ENCODE data around the gene BTAF1.
A peak's percentile ranks its signal among the peaks of the same experiment; 100 is the strongest.

The BTAF1 gene

DNA sequence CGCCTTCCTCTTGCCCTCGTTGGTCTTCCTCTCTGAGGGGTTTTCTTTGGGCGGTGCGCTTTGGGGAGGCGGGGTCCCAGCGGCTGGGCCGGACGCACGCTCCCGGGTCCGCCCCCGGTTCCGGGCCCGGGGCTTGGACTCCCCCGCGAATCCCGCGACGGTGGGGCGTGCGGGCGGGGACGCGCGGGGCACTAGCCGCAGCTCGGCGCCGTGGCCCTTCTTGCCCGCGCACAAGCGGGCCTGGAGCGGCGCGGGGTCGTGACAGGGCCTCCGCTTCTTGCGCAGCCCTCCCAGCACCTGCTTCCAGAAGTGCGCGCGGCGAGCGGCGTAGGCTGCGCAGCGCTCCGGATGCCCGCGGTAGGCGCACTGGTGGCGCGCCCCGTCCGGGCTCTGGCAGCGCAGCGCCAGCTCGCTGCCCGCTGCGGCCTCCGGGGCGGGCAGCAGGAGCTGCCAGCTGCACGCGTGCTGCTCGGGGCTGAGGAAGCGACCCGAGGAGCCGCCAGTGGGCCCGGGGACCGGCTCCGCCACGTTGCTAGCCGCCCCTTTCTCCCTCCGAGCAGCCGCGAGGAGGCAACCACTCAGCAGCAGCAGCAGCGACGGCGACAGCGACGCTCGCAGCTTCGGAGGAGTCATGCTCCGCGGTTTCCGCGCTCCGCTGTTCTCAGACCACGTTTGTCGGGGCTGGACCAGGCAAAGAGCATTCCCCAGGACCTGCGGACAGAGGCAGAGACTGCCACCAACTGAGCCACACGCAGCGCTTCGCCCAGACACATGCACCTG lies 15.0 kb upstream of the BTAF1 start:
- peak; percentile 95 for DNase-seq

DNA sequence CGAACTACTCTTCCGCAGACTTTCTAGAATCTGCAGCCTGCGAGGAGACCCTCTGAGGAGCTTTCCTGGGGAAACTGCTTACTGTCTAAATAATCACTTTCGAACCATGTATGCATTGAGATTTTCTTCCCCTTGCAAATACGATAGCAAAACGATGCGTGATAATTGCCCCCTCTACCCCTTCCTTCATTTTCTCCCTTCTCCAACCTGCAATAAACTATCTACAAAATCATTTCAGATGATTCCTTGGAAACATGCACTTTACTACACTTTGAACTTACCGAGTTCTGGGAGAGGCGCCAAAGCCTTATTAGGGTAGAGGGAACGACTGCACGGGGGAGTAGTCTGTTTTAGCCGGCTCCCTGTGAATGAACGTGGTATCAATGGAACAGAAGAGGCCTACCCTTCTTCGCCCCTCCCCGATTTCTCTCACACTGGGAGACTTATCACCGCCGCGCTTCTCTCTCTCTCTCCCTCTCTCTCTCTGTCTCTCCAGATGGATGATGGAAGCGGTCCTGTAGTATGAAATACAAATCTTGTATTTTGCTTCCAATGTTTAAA lies 14.4 kb upstream of the BTAF1 start, which contains the start of gene FGFBP3:
Gene FGFBP3, minus strand, starts transcription at position 370 of the 561 bp plus-strand sequence. CDS start 517 bp downstream, outside the sequence.
- DNase-seq: peak; percentile 91

DNA sequence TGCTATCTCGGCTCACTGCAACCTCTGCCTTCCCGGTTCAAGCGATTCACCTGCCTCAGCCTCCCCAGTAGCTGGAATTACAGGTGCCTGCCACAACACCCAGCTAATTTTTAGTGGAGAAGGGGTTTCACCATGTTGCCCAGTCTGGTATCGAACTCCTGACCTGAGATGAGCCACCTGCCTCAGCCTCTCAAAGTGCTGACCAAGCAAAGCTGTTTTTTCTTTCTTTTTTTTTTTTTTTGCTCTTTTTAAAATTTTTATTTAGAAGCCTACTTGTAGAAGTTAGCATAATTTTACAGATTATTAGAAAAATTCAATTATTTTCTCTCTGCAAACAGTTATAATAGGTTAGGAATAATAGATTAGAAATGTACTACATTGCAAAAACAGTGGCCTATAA lies 13.1 kb upstream of the BTAF1 start:
- no peak for DNase-seq

DNA sequence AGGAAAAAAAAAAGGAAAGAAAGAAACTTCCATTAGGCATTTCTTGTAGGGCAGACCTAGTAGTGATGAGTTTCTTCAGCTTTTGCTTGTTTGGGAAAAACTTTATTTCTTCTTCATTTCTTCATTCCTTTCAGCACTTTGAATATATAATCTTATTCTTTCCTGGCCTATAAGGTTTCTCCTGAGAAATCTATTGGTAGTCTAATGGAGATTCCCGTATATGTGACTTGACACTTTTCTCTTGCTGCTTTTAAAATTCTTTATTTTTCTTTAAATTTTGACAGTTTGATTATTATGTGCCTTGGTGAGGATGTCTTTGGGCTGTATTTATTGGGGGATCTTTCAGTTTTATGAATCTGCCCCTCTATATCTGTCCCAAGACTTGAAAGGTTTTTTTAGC lies 3.9 kb upstream of the BTAF1 start:
- no peak for DNase-seq

DNA sequence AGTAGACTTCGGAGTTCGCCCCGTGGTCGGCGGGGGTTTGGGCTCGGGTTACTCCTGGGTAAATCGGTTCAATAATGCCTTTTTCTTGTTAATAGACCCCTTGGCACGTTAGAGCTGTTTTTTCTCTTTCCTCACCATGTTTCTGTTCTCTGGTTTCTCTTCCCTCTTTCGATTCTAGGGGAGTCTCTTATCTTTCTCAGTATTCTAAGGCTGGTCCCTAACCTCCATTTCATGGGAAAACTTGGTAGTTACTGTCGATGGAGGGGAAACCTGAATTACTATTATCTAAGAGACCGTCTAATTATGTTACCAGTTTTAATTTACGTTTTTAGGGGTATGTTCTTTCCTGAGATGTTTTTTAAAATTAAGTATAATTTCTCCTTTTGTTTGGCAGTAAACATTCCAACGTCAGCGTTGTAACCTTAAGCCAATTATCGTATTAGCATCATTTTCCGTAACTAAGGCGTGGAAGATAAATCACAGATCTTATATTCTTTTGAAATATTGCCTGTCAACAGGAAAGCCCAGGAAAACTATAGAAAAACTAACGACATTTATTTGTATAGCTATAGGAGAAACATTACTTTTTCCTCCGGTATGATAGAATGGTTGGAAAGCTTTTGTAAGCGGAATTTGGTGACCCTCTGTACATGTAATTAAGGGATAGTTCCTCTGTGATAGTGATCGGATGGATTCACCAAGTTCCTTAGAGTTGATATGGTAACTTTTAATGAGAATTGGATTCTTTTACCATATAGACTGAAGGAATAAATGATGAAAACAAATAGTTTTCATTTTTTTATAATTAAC lies 847 bp downstream of the BTAF1 start:
- DNase-seq: no peak

DNA sequence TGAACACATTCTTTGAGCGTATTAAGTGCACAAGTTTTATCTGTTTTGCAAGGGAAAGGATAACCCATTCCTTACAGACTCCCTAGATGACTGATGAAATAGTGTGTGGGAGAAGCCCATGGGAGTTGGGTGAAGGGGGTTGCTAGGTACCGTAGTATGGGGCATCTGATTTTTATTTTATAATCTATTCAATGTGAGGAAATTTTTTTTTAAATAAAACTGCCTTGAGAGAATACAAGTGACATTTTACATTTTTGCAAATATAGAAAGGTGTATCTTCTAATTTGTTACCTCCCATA lies 1.4 kb downstream of the BTAF1 start:
- no peak for DNase-seq

DNA sequence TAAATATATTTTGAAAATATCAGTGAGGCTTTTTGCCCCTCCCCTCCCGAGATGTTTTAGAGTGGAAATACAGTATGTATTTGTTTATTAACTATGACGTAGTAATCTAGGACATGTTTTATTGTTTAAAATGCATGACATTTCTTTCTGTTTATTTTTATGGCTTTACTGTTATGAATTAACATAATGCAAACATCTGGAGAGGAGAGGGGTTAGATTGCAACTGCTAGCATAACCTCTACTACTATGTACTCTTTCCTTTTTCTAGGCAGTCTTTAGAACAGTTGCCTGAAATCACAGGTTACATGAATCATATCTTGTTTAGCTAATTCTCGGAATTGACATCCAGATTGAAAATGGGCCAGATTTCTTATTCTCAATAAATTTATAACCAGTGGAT lies 7.4 kb downstream of the BTAF1 start:
- no peak for DNase-seq

DNA sequence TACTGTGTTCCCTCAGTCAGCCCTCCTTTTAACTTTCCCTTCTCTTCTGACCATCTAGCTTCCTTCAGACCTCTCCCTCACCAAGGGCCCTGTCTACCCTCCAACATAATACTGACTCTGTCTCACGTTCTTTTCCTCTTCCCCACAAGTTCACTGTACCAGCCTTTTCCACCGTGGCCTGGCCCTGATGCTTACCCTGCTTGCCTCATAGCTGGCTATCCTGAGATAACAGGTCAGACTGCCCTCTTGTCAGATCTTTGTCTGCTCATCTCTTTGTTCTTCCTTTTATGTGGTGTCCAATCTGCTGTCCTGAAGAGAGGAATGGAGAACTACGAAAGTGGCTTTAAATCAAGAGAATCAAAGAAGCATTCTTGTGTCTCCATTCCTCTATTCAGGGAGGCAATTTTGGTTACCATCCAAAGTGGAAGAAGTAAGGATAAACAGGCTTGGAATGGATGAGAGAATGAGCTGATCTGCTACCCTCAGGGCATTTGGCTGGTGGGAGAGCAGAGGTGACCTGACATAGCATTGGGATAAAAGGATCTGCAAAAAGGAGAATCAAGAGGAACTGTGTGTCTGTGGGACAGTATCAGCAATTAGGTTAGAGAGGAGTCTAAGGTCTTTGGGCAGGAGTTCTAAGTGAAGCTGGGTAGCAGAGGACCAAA lies 8.1 kb downstream of the BTAF1 start:
- peak; percentile 9 for DNase-seq

DNA sequence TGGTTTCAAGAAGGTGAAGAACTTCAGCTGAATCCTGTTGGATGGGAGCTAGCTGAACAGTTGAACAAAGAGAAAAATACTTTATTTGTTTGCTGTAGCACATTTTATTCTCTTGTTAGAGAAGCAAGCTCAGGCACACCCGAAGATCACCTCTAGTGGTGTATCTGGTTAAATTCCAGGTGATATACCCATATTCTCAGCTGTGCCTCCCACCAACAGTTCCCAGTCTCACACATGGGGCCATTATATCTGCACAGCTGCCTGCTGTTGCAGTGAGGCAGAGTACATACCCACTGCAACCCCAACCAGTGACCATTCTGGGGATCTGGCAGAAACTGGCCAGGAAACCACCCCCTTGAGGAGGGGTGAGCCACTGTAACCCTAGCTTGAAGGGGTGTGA lies 9.2 kb downstream of the BTAF1 start:
- DNase-seq: no peak

DNA sequence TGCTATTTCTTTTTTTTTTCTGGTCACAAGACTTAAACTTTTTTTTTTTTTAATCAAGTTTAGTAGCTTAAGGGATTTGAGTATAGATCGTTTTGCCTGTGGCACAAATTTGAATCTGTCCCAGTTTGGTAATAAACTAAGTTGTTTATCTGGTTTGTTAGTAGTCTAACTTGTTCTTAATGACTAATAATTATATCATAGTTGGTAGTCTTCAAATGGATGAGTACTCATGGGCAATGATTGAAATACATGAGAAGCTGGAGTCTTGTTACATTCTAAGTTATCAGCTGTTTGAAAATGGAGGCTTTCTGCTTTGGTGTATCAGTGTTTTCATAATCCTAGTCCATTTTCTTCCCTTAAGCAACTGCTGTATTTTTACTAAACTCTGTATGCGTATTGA lies 12.3 kb downstream of the BTAF1 start:
- no peak for DNase-seq

DNA sequence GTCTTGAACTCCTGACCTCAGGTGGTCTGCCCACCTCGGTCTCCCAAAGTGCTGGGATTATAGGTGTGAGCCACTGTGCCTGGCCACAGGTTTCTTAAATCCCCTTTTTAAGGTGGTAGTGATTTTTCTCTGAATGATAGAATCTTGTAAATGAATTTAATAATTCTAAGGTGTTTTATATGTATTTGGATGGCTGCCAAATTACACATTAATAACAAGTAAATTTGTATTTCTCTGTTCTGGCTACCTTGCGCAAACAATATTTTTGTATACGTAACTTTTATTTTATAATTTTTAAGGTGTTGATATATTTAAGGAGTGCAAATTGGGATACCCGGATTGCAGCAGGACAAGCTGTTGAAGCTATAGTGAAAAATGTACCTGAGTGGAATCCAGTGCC lies 16.1 kb downstream of the BTAF1 start:
- DNase-seq: no peak

DNA sequence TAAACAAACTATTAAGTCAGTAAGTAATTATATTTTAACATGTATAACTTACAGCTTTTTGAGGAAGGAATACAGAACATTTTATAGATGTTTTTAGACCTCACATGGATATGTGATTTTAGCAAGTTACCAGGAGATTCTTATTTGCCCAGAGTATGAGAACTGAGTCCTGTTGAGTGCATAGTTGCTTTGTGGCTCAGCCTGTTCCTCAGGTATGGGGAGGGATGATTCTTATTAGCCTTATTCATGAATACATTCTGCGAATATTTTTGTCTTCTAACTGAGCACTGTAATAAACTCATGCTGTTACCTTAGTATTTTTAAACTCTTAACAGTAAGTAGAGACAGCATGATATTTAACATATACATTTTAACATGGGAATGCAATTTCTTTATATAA lies 17.9 kb downstream of the BTAF1 start:
- no peak for DNase-seq

DNA sequence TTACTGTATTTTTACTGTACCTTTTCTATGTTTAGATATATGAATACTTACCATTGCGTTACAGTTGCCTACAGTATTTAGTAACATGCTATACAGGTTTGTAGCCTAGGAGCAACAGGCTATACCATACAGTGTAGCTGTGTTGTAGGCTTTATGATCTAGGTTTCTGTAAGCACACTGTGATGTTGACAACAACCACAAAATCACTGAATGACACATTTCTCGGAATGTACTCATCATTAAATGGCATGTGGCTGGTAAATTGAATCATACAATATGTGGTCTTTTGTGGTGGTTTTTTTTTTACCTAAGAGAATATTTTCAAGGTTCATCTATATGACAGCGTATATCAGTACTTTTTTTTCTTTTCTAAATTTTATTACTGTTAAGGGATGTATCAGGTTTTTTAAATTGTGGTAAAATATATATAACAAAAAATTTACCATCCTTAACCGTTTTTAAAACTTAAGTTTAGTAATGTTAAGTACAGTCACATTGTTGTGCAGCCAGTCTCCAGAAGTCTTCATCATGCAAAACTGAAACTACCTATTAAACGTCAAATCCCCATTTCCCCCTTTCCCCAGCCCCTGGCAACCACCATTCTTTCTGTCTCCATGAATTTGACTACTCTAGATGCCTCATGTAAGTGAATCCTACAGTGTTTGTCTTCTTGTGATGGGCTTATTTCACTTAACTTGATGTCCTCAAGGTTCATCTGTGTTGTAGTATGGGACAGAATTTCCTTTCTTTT lies 21.5 kb downstream of the BTAF1 start:
- no peak for DNase-seq

DNA sequence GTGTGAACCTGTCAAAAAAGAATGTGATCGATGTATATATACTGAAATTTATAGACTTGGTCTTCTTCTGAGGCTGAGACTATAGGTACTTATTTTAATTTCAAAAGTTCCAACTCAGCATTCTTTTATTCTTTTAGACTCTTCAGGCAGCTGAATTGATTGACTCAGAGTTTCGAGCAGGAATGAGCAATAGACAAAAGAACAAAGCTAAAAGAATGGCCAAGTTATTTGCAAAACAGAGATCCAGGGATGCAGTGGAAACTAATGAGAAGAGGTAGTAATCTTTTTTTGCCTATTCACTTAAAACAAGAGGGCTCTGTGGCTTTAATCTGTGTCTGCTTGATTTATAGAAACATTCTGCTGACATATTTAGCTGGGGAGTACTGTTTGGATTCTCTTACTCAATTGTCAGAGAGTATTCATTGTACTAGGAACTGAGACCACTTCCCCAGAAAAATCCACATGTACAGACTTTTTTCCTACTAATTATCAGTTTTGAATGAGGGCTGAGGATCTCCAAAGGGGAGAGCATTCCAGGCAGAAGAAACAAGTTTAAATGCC lies 30.1 kb downstream of the BTAF1 start:
- DNase-seq: no peak

DNA sequence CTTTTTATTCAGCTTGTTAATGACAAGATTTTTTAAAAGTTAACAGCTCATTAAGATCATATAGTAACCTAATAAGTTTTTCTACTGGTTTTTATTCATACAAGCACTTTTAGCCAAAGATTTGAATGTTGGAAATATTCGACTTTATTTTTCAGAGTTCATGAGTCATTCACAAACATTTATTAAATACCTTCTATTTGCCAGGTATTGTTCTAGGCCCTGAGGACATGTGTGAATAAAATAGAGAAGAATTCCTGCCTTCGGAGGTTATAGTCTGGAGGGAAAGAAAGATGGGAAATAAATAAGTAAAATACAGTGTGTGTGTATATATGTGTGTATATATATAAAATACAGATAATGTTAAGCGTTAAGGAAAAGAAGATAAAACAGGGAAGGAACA lies 31.5 kb downstream of the BTAF1 start:
- no peak for DNase-seq

DNA sequence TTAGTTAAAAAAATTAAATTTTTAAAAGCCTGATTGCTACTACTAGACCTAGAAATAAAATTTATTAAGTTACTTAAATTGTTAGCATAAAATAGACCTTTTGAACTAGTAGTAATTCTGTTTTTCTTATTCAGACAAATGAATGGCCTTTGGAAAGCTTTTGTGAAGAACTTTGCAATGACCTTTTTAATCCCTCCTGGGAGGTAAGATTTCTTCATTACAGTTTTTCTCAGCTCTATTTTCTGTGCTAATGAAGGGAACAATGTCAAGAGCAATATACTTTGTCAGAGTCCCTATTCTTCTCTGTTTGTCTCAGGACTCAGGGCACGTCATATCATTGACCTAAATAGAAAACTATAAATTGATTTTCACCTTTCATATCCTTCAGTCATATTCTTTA lies 33.5 kb downstream of the BTAF1 start:
- DNase-seq: no peak

DNA sequence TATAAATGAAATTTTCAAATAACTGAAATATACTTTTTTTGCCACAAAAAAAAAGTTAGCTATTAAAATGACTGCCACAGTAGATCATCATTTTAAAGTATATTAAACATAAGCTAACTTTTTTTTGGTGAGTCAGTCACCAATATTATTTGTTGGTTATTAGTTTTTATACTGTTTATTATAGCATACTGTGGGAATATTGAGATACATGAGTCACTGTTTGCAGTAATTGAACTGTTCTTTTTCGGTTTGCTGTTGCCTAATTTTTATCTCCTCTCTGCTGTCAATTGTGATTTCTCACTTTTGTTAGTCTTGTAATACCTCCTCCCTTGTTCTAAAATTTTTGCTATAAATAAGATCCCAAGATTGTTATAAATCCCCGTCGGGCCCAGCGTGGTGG lies 45.7 kb downstream of the BTAF1 start:
- DNase-seq: no peak

DNA sequence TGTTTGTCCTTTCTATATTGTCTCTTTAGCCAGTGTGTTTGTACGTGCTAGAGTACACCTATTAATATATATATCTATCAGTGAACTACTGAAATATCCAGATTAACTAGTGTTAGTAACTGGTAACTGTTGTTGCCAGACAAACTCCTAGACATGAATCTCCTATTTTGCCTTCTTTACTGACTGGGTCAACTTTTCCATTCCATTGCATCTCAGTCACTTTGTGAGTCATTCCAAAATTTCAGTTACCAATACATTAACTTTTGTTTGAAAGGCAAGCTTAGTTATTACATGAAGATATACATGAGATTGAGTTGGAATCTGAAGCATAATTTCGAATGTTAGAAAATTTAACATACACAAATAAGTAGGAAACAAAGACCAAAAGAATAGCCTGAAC lies 51.4 kb downstream of the BTAF1 start:
- no peak for DNase-seq

DNA sequence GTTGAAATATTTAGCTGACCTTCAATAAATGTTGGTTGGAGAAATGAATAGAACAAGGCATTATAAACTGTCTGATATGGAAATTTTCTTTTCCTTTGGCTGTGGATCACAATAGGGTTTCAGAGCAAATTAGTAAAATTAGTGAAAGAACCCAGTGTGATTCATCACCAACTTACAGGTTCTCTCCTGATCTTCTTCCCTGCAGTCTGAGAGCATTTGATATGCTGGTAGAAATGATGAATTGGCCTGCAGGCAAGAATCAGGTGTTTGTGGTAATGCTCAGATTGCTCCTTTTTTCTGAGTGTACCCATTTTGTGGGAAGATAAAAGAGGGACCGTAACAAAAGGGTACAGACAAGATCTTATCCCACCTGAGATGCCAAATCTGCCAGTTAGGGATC lies 51.9 kb downstream of the BTAF1 start:
- no peak for DNase-seq

DNA sequence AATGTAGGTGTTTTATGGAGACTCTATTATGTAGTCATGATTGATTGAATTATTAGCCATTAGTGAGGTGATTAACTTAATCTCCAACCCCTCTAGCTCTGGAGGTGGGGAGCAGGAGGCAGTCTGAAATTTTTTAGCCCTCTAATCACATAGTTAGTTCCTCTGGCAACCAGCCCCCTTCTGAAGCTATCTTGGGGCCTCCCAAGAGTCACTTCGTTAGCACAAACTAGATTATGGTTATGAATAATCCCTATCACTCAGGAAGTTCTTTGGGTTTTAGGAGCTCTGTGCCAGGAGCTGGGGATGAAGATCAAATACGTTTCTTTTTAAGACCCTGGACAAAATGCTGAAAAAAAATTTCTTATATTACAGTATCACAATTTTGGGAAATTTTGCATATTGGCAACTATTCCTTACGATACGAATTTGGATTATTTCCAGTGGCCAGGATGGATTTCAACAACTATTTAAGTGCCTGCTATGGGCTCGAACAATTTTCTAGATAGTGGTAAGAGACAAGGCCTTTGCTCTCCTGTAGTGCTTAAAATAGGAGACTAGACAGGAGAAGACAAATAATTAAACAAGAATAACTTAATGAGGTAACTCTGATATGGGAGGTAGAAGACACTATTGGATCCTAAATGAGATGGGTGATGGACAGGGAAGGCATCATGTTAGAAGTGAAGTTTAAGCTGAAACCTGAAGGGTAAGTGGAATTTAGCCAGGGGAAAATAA lies 52.9 kb downstream of the BTAF1 start:
- peak; percentile 74 for DNase-seq

DNA sequence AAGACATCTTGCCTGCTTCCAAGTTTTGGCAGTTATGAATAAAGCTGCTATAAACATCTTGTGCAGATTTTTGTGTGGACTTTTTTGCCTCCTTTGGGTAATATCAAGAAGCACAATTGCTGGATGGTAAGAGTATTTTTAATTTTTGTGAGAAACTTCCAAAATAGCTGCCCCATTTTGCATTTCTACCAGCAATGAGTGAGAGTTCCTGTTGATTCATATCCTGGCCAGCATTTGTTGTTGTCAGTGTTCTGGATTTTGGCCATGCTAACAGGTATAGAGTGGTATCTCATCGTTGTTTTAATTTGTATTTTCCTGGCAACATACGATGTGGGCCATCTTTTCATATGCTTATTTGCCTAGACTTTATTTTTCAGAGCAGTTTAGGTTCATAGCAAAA lies 53.9 kb downstream of the BTAF1 start:
- no peak for DNase-seq

DNA sequence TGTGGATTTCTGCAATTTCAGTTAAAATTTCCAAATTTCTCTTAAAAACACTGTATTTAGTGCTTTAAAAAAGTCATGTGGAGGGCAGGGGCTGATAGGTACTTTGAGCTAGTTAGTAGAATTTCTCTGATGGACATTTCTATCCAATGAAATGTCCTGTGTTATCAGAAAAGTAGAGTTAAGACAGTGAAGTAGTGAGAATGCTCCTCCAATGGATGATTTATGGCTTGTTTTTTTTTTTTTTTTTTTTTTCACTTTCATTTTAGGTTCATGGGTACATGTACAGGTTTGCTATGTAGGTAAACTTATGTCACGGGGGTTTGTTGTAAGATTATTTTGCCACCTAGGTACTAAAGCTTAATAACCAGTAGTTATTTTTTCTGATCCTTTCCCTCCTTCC lies 55.0 kb downstream of the BTAF1 start:
- DNase-seq: no peak
